Stimulated activated CD4-positive, alpha-beta T cell treated with anti-CD3 and anti-CD28 coated beads, Interleukin-12 subunit alpha, Interleukin-12 subunit beta, amount 100 ng/mL, for 24 hours (primary cell): ENCODE measurements around the gene ZNF593OS.

Experiments
- DNase-seq, 2 experiments: peaks; one replicate each; pipeline ENCODE4 v3.0.0-alpha.2; 2020; ENCODE audit warnings: low read depth in 2 of 2

Gene ZNF593OS

DNA sequence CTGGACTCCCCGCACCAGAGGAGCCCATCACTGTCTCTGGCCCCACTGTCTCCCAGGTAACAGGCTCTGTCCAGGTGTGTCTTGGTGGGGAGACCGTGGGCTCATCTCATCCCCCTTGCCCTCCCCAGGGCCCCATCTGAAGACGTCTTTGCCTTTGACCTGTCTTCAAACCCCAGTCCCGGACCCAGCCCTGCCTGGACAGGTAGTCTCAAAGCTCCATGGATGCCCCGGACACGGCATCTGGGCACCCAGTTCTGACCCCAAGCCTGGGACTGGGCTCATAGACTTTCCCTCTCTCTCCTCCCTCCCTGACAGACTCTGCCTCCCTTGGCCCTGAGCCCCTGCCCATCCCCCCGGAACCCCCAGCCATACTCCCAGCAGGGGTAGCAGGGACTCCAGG, 12.5 kb upstream of the ZNF593OS start:
- DNase-seq: no peak

DNA sequence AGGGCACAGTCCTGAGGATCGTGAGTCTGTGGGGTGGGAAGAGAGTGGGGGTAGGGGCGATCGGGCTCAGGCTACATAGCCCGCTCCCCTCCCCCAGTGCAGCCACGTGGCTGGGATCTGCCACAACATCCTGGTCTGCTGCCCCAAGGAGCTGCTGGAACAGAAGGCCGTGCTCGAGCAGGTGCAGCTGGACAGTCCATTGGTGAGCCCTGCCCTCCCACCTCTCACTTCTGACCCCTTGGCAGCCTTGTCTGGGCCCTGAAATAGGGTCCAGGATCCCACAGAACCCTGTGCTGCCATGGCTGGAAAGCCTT, 10.7 kb upstream of the ZNF593OS start:
- no peak for DNase-seq

DNA sequence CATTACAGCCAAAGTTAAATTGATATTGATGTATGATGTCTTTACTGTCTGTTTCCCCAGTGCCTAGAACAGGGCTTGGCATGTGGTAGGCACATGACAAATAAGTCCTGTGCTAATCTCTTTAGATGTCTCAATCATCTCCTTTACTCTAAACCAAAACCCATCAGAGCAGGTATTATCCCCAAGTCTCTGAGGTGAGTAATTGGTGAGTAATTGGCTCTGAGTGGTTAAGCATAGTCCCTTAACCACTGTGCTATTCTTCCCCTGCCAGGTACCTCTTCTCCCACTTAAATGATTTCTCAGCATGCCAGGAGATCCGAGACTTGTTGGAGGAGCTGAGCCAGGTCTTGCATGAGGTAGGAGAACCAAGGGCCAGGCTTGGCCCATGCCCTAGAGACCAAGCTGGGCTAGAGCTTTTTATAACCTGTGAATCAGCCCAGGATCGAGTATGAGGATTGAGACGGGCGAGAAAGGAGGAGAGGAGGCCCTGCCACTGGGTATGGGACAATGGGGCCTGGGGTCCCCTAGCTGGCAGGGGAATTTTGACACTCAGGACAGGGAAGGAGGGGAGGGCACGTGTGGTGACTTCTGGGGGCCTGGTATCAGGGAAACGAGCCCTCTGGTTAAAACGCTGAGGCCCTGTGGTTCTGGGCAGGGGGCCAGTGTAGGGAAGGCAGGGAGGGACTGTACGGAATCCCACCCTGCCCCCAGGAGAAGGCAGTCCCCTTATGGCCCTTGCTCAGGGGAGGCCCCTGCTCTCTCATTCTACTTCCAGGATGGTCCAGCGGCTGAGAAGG, 10.2 kb upstream of the ZNF593OS start:
- no peak for DNase-seq

DNA sequence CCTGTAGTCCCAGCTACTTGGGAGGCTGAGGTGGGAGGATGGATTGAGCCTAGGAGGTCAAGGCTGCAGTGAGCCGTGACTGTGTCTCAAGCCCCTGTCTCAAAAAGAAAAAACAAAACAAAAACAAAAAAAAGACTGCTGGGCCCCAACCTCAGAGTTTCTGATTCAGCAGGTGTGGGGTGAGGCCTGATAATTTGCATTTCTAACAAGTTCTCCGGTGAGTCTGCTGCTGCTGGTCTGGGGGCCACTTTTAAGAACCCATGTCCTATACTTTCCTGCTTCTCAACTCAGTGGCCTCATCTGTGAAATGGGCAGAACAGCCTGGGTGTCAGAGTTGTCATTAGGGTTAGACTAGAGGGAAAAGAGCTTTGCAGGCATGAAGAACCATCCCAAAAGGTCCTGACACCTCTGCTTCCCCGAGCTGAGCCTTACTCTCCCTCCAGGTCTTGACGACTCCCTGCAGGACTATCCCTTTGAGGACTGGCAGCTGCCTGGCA, 8.4 kb upstream of the ZNF593OS start:
- DNase-seq: no peak

DNA sequence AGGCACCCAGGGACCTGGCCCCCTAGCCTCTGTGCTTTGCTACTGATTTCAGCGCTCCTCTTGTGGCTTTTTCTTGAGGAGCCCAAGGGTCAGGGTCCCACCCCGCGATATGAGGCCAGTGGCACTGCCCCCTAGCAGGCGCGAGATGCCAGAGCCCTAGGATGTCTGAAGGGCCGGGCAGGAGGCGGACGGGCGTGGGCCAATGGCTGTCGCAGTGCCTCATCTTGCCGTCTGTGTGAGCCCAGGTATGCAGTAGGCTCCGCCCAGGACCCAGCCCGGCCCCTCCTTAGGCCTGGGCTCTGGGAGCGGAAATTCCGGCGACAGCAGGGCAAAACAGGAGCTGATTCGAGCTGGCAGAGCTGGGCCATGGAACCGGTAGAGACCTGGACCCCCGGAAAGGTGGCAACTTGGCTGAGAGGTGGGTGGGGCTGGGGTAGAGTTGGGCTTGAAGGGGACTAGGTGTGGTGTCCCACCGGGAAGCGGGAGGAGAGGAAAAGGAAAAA, 5.6 kb upstream of the ZNF593OS start, which contains the start of gene CNKSR1:
TSS of gene CNKSR1 (plus strand) at position 310 of the 503 bp plus-strand sequence. CDS start at position 367, 57 bp downstream.
- DNase-seq: no peak

DNA sequence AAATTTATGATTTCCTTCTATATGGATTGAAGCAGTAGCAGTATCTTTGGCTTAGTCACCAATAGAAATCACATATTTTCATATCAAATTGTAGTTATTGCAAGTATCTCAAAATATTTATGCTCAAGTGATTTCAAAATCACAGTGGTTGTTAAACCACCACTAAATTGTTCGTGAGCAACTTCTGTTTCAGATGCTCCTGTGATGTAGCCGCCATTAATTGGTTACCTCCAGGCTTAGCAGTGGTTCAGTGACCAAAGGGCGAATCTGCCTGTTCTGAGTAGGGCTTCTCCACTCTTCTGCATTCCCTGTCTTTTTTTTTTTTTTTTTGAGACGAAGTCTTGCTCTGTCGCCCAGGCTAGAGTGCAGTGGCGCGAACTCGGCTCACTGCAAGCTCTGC, 3.7 kb upstream of the ZNF593OS start:
- no peak for DNase-seq

DNA sequence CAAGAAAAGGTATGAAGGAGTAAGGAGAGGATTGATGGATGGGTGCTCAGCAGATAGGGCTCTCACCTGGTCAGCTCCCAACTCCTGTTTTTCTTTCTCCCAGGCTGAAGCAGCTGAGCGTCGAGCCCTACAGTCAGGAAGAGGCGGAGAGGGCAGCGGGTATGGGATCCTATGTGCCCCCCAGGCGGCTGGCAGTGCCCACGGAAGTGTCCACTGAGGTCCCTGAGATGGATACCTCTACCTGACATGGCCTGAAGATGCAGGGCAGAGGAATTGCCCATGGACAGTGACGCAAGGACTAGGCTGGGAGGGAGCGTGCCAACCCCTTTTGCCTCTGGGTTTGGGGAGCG, 1.2 kb downstream of the ZNF593OS start:
- DNase-seq: no peak

DNA sequence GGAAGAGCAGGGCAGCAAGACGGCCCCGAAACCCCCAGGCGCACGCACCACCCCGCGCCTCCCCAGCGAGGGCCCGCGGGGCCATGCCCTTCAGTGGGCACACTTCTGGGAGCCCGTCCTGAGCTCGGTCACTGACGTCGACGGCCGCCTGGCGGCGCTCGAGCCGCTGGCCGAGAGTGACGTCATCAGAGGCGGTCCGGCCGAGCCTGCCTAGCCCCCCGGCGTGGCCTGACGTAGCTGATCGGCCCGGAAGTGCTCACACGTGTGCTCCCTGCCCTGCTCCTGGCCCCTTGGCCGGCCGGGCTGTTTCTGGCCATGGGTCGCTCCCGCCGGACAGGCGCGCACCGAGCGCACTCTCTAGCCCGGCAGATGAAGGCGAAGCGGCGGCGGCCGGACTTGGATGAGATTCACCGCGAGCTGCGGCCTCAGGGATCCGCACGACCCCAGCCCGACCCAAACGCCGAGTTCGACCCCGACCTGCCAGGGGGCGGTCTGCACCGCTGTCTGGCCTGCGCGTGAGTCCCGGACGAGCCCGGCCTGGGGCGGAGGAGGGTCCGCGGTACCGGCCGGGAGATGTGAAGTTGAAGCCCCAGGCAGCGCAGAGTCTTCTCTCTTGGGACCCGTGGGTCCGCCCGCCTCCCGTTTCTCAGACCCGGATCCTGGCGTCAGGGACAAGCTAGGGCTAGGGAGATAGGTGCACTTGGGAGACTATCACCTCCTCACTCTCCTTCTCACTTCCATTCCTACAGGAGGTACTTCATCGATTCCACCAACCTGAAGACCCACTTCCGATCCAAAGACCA, 1.8 kb downstream of the ZNF593OS start, which contains the start of gene ZNF593:
TSS of gene ZNF593 (plus strand) at position 240 of the 803 bp plus-strand sequence. CDS start at position 316, 76 bp downstream.
- peak; percentile 80 to 88 for DNase-seq

DNA sequence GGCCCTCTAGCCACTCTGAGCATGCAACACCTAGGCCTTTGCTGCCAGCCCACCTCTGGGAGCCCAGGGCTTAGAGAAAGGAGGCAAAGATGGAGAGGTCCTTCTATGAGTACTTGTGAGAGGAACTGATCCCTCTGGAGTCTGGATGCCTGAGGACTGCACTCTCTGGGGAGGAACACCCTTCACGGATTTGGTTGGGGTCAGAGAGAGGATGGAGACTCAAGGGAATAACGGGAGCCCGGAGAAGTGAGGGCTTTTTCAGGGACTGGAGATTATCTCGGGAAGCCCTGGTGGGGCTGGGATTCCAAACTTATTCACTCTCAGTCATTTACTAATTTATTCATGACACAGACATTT, 2.5 kb downstream of the ZNF593OS start:
- DNase-seq: no peak

DNA sequence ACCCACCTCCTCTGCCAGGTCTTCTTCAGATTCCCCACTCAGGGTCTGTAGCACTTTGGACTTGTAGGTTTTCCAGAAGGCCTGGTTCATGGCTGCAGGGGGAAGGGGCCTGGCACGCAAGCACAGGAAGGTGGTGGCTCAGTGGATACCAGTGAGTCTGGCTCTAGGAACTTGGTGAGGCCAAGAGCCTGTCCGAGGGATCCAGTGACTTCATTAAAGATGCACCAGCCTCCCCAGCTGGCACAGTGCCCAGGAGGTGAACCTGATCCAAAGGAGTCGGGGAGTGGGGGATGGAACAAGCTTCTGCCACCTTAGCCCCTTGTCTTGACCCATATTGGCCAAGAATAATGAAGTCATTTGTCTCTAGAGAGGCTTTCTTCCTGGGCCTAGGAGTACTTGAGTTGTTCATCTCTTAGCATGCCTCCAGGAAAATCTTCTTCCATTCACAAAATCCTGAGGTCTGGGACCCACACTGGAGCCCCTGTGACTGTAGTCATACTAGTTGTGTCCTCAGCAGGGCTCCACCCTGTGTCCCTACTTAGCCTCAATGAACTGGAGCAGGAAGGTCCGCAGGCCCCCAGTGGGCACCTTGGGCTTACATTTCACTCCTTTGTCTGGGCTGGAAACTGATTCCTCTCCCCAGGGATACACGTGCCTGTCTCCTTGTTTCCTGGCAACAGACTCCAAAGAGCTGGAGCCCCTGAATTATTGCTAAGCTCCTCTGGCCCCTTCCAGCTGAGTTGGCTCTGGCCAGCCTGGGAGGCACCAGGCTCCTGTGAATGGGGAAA, 3.0 kb downstream of the ZNF593OS start, which contains the start of gene C1orf232:
TSS of gene C1orf232 (minus strand) at position 554 of the 788 bp plus-strand sequence. CDS start at position 90, 464 bp downstream.
- no peak for DNase-seq

DNA sequence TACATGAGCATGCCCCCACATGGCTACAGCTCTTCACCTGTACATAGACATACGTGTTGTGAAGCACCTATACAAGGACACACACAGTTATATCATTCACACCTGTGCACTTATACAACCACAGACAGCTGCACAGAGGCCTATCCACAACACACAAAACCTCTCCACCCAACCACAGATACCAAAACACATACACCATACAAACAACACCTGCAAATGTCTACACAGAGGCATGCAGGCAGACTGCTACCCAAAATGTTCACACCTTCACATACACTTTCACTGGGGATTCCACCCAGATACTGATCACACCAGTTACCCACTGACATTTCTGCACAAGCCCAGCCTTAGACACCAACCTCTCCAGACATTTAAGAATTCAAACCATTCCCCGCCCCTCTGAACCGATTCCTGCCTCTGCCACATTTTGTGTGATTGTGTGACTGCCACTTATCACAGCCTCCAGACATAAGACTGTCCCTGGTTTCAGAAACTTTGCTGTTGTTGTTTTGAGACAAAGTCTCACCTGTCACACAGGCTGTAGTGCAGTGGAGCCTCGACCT, 4.8 kb downstream of the ZNF593OS start:
- no peak for DNase-seq

DNA sequence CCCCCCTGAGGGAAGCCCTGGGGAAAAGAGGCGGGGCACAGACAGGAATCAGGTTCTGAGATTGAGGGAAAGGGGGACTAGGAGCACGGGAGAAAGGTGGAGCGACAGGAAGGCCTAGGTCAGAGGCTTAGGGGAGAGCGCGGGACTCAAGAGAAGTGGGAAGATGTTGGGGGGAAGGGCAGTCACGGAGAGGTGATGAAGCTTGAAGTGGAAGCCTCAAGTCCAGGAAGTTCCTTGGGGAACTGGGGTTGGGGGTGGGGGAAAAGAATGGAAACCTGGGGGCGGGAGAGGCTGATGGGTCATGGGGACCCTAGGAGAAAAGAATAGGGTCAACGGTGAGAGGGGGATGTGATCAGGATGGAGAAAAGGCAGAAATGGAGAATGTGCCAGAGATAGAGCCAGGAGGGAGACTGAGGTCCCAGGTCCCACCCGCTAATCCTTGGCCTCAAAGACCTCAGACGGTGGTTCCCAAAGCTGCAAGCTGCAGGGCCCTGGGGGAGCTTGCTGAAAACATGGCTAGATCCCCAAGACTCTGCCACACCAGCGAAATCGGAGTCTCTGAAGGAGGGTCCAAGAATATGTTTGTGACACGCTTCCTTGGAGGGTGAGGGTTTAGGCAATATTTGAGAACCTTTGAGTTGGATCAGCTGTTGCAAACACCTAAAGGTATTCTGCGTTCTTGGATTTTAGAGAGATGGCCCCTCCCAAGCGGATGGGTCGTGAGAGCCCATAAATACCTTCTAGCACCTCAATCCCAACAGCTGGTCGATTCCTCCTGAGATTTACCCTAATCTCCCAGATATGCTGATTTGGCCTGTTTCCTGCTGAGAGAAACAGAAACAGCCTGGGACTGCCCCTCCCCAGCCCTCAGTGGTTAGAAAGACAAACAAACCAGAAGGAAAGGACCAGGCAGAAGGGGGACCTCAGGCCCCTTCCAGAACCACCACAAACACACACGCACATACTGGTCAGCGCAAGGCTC, 6.5 kb downstream of the ZNF593OS start:
- no peak for DNase-seq

DNA sequence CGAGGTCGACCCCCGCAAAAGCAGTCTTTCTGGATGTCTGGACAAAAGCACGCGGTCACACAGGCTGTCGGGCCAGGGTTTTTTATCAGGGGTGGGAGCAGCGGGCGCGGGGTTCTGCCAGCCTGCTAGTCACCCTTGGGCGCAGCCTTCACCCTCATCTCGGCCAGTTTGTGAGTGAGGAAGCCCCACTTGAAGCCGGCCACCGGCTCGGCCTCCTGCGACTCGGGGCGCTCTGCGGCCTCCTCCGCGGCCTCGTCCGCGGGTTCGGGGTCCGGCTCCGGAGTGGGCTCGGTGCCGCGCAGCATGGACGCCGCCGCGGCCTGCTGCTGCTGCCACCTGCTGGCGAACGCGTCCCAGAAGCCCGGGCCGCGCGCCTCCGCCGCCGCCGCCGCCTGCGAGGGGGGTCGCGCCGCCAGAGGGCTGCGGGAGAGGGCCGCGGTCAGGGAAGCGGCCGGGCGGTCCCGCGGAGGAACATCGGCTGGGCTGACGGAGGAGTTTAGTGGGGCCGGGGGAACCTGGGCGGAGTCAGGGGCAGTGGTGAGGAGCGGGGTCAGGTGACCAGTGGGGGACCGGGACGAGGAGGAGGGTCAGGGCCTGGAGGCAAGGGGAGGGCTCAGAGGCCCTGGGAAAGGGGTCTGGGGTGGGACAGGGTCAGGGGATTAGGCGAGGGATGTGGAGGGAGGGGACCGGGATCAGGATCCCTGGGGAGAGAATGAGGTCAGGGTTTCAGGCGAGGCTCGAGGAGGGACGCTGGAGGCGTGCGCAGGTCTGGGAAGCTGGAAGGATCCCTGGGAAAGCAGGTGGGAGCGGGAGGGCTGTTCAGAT, 7.4 kb downstream of the ZNF593OS start:
- DNase-seq: peak; percentile 20 to 37

DNA sequence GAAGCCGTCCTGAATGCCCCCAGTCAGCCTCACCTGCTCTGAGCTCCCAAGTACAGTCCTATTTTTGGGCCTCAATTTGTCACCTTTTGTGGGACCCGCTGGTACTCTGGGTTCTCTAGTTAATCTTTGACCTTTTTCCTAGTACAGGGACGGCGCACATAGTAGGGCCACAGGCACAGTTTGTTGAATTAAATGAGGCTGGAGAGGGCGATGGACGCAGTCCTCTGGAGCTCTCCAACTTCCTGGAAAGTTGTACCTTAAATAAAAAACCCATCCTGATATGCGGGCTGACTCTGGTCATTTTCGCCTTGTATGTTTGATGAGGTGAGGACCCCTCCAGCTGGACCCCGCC, 8.0 kb downstream of the ZNF593OS start:
- no peak for DNase-seq

DNA sequence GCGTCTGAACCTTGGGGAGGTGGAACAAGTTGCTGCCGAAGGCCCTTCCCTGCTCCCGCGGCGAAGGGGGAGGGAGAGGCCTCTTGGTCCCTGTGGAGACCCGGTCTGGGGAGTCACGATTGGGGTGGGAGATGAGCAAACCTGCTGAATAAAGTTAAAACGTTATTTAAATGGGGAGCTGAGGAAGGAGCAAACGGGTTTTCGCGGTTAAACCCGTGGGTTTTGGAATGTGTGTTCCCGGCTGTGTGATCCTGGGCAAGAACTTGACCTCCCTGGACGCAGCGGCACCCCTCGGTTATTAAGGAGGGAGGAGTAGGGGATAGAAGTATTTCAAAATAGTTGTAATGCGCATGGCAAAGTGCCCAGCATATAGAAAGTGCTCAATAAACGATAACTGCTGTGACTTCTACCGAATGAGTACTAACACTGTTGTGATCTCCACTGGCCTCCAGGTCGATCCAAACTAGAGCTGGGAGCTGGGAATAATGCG, 9.4 kb downstream of the ZNF593OS start:
- DNase-seq: no peak

DNA sequence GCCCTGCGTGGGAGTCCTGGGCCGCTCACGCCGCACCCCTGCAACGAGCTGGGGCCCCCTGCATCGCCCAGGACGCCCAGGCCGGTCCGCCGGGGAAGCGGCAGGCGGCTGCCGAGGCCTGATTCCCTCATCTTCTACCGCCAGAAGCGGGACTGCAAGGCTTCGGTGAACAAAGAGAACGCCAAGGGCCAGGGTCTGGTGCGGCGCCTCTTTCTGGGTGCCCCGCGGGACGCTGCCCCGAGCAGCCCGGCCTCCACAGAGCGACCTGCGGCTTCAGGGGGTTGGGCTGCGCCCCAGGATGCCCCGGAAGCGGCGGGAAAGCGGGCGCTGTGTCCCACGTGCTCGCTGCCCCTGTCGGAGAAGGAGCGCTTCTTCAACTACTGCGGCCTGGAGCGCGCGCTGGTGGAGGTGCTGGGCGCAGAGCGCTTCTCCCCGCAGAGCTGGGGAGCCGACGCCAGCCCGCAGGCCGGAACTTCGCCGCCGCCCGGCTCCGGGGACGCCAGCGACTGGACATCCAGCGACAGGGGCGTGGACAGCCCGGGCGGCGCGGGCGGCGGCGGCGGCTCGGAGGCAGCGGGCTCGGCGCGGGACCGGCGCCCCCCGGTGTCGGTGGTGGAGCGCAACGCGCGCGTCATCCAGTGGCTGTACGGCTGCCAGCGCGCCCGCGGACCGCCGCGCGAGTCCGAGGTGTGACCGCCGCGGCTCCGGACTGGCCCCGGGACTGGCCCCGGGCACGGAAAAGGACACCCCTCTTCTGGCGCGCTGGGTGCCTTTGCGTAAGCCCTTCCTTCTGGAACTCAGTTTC, 10.0 kb downstream of the ZNF593OS start:
- DNase-seq: peak in 1 of 2 experiments; percentile 19

DNA sequence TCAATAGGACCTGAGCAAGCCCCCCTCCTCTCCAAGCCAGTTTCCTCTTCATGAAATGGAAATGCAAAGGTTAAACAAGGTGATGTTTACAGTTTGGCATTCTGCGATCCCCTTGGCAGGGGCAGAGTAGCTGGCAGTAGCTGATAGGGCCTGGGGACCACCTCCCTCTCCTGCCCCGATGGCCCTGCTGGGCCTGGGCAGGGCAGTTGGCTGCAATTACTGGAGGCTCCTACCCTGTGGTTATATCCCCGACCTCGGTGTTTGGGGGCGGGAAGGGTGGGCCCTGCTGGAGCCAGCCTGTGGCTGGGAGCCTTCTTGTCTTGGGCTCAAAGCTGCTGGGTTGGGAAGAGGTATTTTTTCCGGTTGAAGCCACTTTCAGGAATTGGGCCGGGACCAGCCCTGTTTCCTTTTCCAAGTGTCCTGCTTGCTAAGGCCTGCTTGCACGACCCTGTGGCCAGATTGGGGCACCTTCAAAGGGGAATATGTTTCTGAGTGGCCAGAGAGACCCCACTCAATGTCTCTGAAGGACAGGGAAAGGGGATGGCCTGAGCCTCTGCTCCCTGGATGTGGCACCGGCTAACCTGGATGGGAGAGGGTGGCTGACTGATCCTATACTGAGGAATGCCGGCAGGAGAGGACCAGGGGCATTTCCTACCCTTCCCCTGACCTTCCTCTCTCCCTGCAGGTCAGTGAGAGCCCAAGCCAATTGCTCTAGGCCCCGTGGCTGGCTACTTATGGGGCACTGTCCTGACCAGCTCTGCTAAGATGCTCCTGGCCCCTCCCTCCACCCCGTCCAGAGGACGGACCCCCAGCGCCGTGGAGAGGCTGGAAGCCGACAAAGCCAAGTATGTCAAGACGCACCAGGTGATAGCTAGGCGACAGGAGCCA, 10.9 kb downstream of the ZNF593OS start:
- DNase-seq: no peak

DNA sequence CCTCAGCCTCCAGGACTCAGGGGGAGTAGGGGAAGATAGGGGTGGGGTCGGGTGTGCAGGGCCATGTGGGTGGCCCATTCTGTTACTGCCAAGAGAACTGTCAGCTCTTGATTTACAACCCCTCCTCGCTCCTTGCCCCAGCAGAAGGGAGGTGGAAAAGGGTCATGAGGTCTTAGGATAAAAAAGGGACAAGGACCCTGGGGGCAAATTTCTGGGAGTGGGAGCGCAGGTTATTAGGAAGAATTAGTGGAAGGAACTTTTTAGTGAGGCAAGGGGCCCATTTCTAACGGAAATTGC, 11.9 kb downstream of the ZNF593OS start:
- DNase-seq: no peak
